ENCODE data around the gene TLE1.

TLE1 gene

GRCh38 chr9:81683704-81684103 lies 5.6 kb downstream of the TLE1 start:
- Histone ChIP-seq H3K4me3 (IDR thresholded peaks at IDR 0.05; ENCODE audit: insufficient read depth, low read depth, low read length) (no peak overlapping the region), H3K4me1 (ENCODE audit: low read depth, poor library complexity, severe bottlenecking) (peaks cover 17% of the 10 kb centered on the region), H3K36me3 (ENCODE audit: insufficient read depth) (no peaks in the 10 kb centered on the region), H3K79me2 (ENCODE audit: insufficient read depth, low read depth) (no peaks in the 10 kb centered on the region), H3K27ac (no peak overlapping the region), H3K4me2 (no peak overlapping the region), H3K9ac (no peak overlapping the region), H2AFZ (ENCODE audit: low read depth) (no peak overlapping the region), H4K20me1 (ENCODE audit: insufficient read depth) (no peaks in the 10 kb centered on the region), H3K27me3 (ENCODE audit: insufficient read depth, low read depth) (no peaks in the 10 kb centered on the region)
- TF ChIP-seq CTCF (conservative IDR thresholded peaks at IDR 0.05; ENCODE audit: low read depth, low read length) = no peak

- no peaks in the 10 kb centered on the region for H3K79me2 ChIP-seq (ENCODE audit: insufficient read depth, low read depth)
- no peak overlapping the region for H3K4me2 ChIP-seq
These were observed 6.1 kb downstream of the TLE1 start for GRCh38 chr9:81683238-81683637.

GRCh38 chr9:81682797-81683196 lies 6.5 kb downstream of the TLE1 start:
- peaks cover 17% of the 10 kb centered on the region for H3K4me1 ChIP-seq (ENCODE audit: low read depth, poor library complexity, severe bottlenecking)

More at GRCh38 chr9:81683238-81683637, 6.1 kb downstream of the TLE1 start:
- TF ChIP-seq CTCF (conservative IDR thresholded peaks at IDR 0.05; ENCODE audit: low read depth, low read length) = no peak
- H3K27ac ChIP-seq = no peak overlapping the region
- no peak overlapping the region for H3K9ac ChIP-seq
- H3K4me1 ChIP-seq (ENCODE audit: low read depth, poor library complexity, severe bottlenecking) = peaks cover 17% of the 10 kb centered on the region
- H3K36me3 ChIP-seq (ENCODE audit: insufficient read depth) = no peaks in the 10 kb centered on the region
- H3K4me3 ChIP-seq (IDR thresholded peaks at IDR 0.05; ENCODE audit: insufficient read depth, low read depth, low read length) = no peak overlapping the region
- H4K20me1 ChIP-seq (ENCODE audit: insufficient read depth) = no peaks in the 10 kb centered on the region
- no peaks in the 10 kb centered on the region for H3K27me3 ChIP-seq (ENCODE audit: insufficient read depth, low read depth)
- no peak overlapping the region for H2AFZ ChIP-seq (ENCODE audit: low read depth)

GRCh38 chr9:81682177-81682576 lies 7.2 kb downstream of the TLE1 start:
- H3K4me2 ChIP-seq = no peak overlapping the region
- no peaks in the 10 kb centered on the region for H4K20me1 ChIP-seq (ENCODE audit: insufficient read depth)

More at GRCh38 chr9:81682797-81683196, 6.5 kb downstream of the TLE1 start:
- H4K20me1 ChIP-seq (ENCODE audit: insufficient read depth) = no peaks in the 10 kb centered on the region
- no peak overlapping the region for H3K4me2 ChIP-seq
- no peak for TF ChIP-seq CTCF (conservative IDR thresholded peaks at IDR 0.05; ENCODE audit: low read depth, low read length)
- no peaks in the 10 kb centered on the region for H3K27me3 ChIP-seq (ENCODE audit: insufficient read depth, low read depth)
- no peak overlapping the region for H2AFZ ChIP-seq (ENCODE audit: low read depth)
- no peak overlapping the region for H3K4me3 ChIP-seq (IDR thresholded peaks at IDR 0.05; ENCODE audit: insufficient read depth, low read depth, low read length)
- no peaks in the 10 kb centered on the region for H3K79me2 ChIP-seq (ENCODE audit: insufficient read depth, low read depth)
- H3K9ac ChIP-seq = no peak overlapping the region
- no peaks in the 10 kb centered on the region for H3K36me3 ChIP-seq (ENCODE audit: insufficient read depth)
- no peak overlapping the region for H3K27ac ChIP-seq

More at GRCh38 chr9:81682177-81682576, 7.2 kb downstream of the TLE1 start:
- no peaks in the 10 kb centered on the region for H3K79me2 ChIP-seq (ENCODE audit: insufficient read depth, low read depth)
- no peaks in the 10 kb centered on the region for H3K36me3 ChIP-seq (ENCODE audit: insufficient read depth)
- no peak overlapping the region for H2AFZ ChIP-seq (ENCODE audit: low read depth)
- peaks cover 17% of the 10 kb centered on the region for H3K4me1 ChIP-seq (ENCODE audit: low read depth, poor library complexity, severe bottlenecking)
- no peak for TF ChIP-seq CTCF (conservative IDR thresholded peaks at IDR 0.05; ENCODE audit: low read depth, low read length)
- no peak overlapping the region for H3K9ac ChIP-seq
- no peak overlapping the region for H3K4me3 ChIP-seq (IDR thresholded peaks at IDR 0.05; ENCODE audit: insufficient read depth, low read depth, low read length)
- no peak overlapping the region for H3K27ac ChIP-seq
- H3K27me3 ChIP-seq (ENCODE audit: insufficient read depth, low read depth) = no peaks in the 10 kb centered on the region

Measured in KMS-11 (cell line).